ENCODE data around the gene TSPAN4. TPM values are rescaled to one million over a fixed set of nuclear protein-coding genes. Genes with fewer than 3 reads are reported as not detected.

The TSPAN4 gene
- total RNA-seq, 2 experiments from 2014 or later = 5.2 to 5.3 TPM

- intact Hi-C loops (cut with micrococcal nuclease) = no loop called here
Observed at GRCh38 chr11:839280-839623, 3.4 kb upstream of the TSPAN4 start.

GRCh38 chr11:839875-840617 is 2.6 kb upstream of the TSPAN4 start:
- ChIA-PET CTCF (no interaction called here), POLR2A (interaction anchor here (0.7 to 1.2 kb wide), 4 partner anchors 9 to 30 kb away, joined by 3 to 5 read pairs (median 4); no protein-coding TSS in a partner anchor)
- peaks cover 5% of the 10 kb centered on the region for H3K36me3 Mint-ChIP-seq
- peak overlapping the region; percentile 85 for H3K4me3 Mint-ChIP-seq
- no peak for DNase-seq
- H3K9me3 Mint-ChIP-seq = no peaks in the 10 kb centered on the region
- intact Hi-C loops (cut with micrococcal nuclease) = loop anchor here (5.0 kb wide), 1 partner anchor 87 kb away; the partner anchor contains the start of gene AP2A2
- H3K27ac Mint-ChIP-seq = no peak overlapping the region
- peaks cover 4% of the 10 kb centered on the region for H3K27me3 Mint-ChIP-seq
- H3K4me1 Mint-ChIP-seq (ENCODE audit: low read depth) = peaks cover 22% of the 10 kb centered on the region

More at GRCh38 chr11:839280-839623, 3.4 kb upstream of the TSPAN4 start:
- ChIA-PET POLR2A (no interaction called here), CTCF (interaction anchor here (1.4 kb wide), 1 partner anchor 9 kb away, joined by 4 read pairs; no protein-coding TSS in a partner anchor)
- Mint-ChIP-seq H3K4me1 (ENCODE audit: low read depth) (peaks cover 24% of the 10 kb centered on the region), H3K27me3 (peaks cover 4% of the 10 kb centered on the region), H3K9me3 (no peaks in the 10 kb centered on the region), H3K27ac (no peak overlapping the region), H3K4me3 (no peak overlapping the region), H3K36me3 (peaks cover 5% of the 10 kb centered on the region)
- DNase-seq = no peak

GRCh38 chr11:841981-842369 is 677 bp upstream of the TSPAN4 start:
- peak overlapping the region; percentile 85 for H3K4me3 Mint-ChIP-seq
- ChIA-PET POLR2A (interaction anchor here (0.5 to 2.8 kb wide), 4 partner anchors 9 to 1235 kb away, joined by 3 to 12 read pairs (median 6); partner anchors contain the start of genes CD151 and RPLP2), CTCF (interaction anchor here (1.1 kb wide), 1 partner anchor 34 kb away, joined by 3 read pairs; no protein-coding TSS in a partner anchor)
- DNase-seq = no peak
- H3K4me1 Mint-ChIP-seq (ENCODE audit: low read depth) = peaks cover 22% of the 10 kb centered on the region
- peaks cover 4% of the 10 kb centered on the region for H3K27me3 Mint-ChIP-seq
- intact Hi-C loops (cut with micrococcal nuclease) = loop anchor here (1.0 to 5.0 kb wide), 3 partner anchors 10 to 85 kb away; partner anchors contain the start of genes AP2A2, CD151 and CHID1
- H3K9me3 Mint-ChIP-seq = no peaks in the 10 kb centered on the region
- peak overlapping the region; percentile 74 for H3K27ac Mint-ChIP-seq
- peaks cover 5% of the 10 kb centered on the region for H3K36me3 Mint-ChIP-seq

GRCh38 chr11:843086-843734 is 558 bp downstream of the TSPAN4 start:
- Mint-ChIP-seq H3K4me1 (ENCODE audit: low read depth) (peaks cover 22% of the 10 kb centered on the region), H3K9me3 (no peaks in the 10 kb centered on the region), H3K4me3 (peak overlapping the region; percentile 64), H3K36me3 (peaks cover 5% of the 10 kb centered on the region), H3K27me3 (peaks cover 4% of the 10 kb centered on the region), H3K27ac (no peak overlapping the region)
- ChIA-PET POLR2A (interaction anchor here (0.6 to 2.8 kb wide), 7 partner anchors 10 to 209 kb away, joined by 3 to 12 read pairs (median 3); partner anchors contain the start of genes CD151, GATD1 and RPLP2), CTCF (interaction anchor here (0.6 to 2.6 kb wide), 6 partner anchors 11 to 208 kb away, joined by 3 to 11 read pairs (median 4); partner anchors contain the start of genes CD151 and CHID1)
- DNase-seq = no peak
- intact Hi-C loops (cut with micrococcal nuclease) = loop anchor here (2.0 to 5.0 kb wide), 2 partner anchors 68 to 84 kb away; partner anchors contain the start of genes AP2A2 and CHID1

- Mint-ChIP-seq H3K27me3 (peaks cover 9% of the 10 kb centered on the region), H3K27ac (no peak overlapping the region), H3K4me3 (peak overlapping the region; percentile 64), H3K9me3 (no peaks in the 10 kb centered on the region), H3K4me1 (ENCODE audit: low read depth) (peaks cover 27% of the 10 kb centered on the region), H3K36me3 (peaks cover 3% of the 10 kb centered on the region)
- intact Hi-C loops (cut with micrococcal nuclease) = loop anchor here (2.0 to 5.0 kb wide), 2 partner anchors 67 to 83 kb away; partner anchors contain the start of genes AP2A2 and CHID1
- CTCF ChIA-PET = interaction anchor here (0.9 to 2.6 kb wide), 3 partner anchors 11 to 207 kb away, joined by 3 to 11 read pairs (median 3); partner anchors contain the start of gene CHID1
- peak; percentile 32 for DNase-seq
- POLR2A ChIA-PET = interaction anchor here (1.9 to 2.8 kb wide), 2 partner anchors 11 to 35 kb away, joined by 7 to 12 read pairs; partner anchors contain the start of genes CD151 and RPLP2
Observed at GRCh38 chr11:843818-844692, 1.4 kb downstream of the TSPAN4 start.

- intact Hi-C loops (cut with micrococcal nuclease) = loop anchor here (5.0 kb wide), 1 partner anchor 82 kb away; the partner anchor contains the start of gene AP2A2
Observed at GRCh38 chr11:844693-845644, 2.3 kb downstream of the TSPAN4 start.

GRCh38 chr11:845872-846495 is 3.3 kb downstream of the TSPAN4 start:
- ChIA-PET CTCF (interaction anchor here (4.2 kb wide), 1 partner anchor 205 kb away, joined by 33 read pairs; no protein-coding TSS in a partner anchor), POLR2A (no interaction called here)
- Mint-ChIP-seq H3K9me3 (no peaks in the 10 kb centered on the region), H3K27ac (no peak overlapping the region), H3K4me1 (ENCODE audit: low read depth) (peaks cover 16% of the 10 kb centered on the region), H3K27me3 (peaks cover 9% of the 10 kb centered on the region), H3K4me3 (no peak overlapping the region), H3K36me3 (no peaks in the 10 kb centered on the region)
- intact Hi-C loops (cut with micrococcal nuclease) = no loop called here
- no peak for DNase-seq

More at GRCh38 chr11:844693-845644, 2.3 kb downstream of the TSPAN4 start:
- peak; percentile 26 for DNase-seq
- Mint-ChIP-seq H3K4me1 (ENCODE audit: low read depth) (peaks cover 26% of the 10 kb centered on the region), H3K27me3 (peaks cover 9% of the 10 kb centered on the region), H3K9me3 (no peaks in the 10 kb centered on the region), H3K27ac (no peak overlapping the region), H3K4me3 (no peak overlapping the region), H3K36me3 (peaks cover 3% of the 10 kb centered on the region)
- POLR2A ChIA-PET = no interaction called here
- CTCF ChIA-PET = interaction anchor here (2.6 kb wide), 1 partner anchor 206 kb away, joined by 11 read pairs; no protein-coding TSS in a partner anchor

GRCh38 chr11:846496-847098 is 3.9 kb downstream of the TSPAN4 start:
- Mint-ChIP-seq H3K27ac (no peak overlapping the region), H3K36me3 (no peaks in the 10 kb centered on the region), H3K4me3 (no peak overlapping the region), H3K4me1 (ENCODE audit: low read depth) (peaks cover 11% of the 10 kb centered on the region), H3K27me3 (peaks cover 9% of the 10 kb centered on the region), H3K9me3 (no peaks in the 10 kb centered on the region)
- ChIA-PET CTCF (interaction anchor here (4.2 kb wide), 1 partner anchor 204 kb away, joined by 33 read pairs; no protein-coding TSS in a partner anchor), POLR2A (no interaction called here)
- DNase-seq = no peak
- intact Hi-C loops (cut with micrococcal nuclease) = no loop called here

GRCh38 chr11:847876-848275 is 5.2 kb downstream of the TSPAN4 start:
- ChIA-PET POLR2A (interaction anchor here (1.4 kb wide), 1 partner anchor 7 kb away, joined by 4 read pairs; no protein-coding TSS in a partner anchor), CTCF (interaction anchor here (0.7 to 4.2 kb wide), 7 partner anchors 9 to 727 kb away, joined by 3 to 33 read pairs (median 4); partner anchors contain the start of gene CD151)
- Mint-ChIP-seq H3K27ac (no peak overlapping the region), H3K4me1 (ENCODE audit: low read depth) (peaks cover 11% of the 10 kb centered on the region), H3K27me3 (peaks cover 9% of the 10 kb centered on the region), H3K4me3 (no peak overlapping the region), H3K36me3 (no peaks in the 10 kb centered on the region), H3K9me3 (no peaks in the 10 kb centered on the region)
- no peak for DNase-seq
- intact Hi-C loops (cut with micrococcal nuclease) = loop anchor here (1.0 kb wide), 1 partner anchor 203 kb away; no protein-coding TSS in a partner anchor
